Activated CD4-positive, alpha-beta T cell treated with anti-CD3 and anti-CD28 coated beads for 36 hours (primary cell): Measurements from ENCODE around the gene PPP2R5D. TPM values are rescaled to one million over a fixed set of nuclear protein-coding genes. Genes with fewer than 3 reads are reported as not detected.
A peak's percentile ranks its signal among the peaks of the same experiment; 100 is the strongest.

Source experiments
- ATAC-seq: fragments of 200-7000 bp; cut with Tn5 transposase; one replicate; pipeline ENCODE4 v1.10.0; 2021; ENCODE audit warnings: mild to moderate bottlenecking, moderate library complexity
- CTCF ChIA-PET: fragments of 350-600 bp; sonication (Branson Sonifier 250); formaldehyde crosslinking; loops from one replicate; lab custom pipeline; 2021; ENCODE audit warnings: antibody characterized with exemption; lab: Charles Lee
- POLR2A ChIA-PET: fragments of 350-600 bp; sonication (Branson Sonifier 250); formaldehyde crosslinking; loops from one replicate; lab custom pipeline; 2021; ENCODE audit warnings: antibody characterized with exemption, inconsistent platforms; lab: Charles Lee
- DNase-seq: peaks from one replicate; pipeline ENCODE4 v3.0.0-alpha.2; 2020
- H3K27ac Mint-ChIP-seq: one replicate; pipeline ENCODE4 v1.8.0; 2021; ENCODE audit warnings: mixed read lengths
- H3K27me3 Mint-ChIP-seq: one replicate; pipeline ENCODE4 v1.8.0; 2021; ENCODE audit warnings: mixed read lengths
- H3K36me3 Mint-ChIP-seq: one replicate; pipeline ENCODE4 v1.8.0; 2021; ENCODE audit warnings: low read depth, mixed read lengths
- H3K4me1 Mint-ChIP-seq: one replicate; pipeline ENCODE4 v1.8.0; 2021; ENCODE audit warnings: mixed read lengths
- H3K4me3 Mint-ChIP-seq: one replicate; pipeline ENCODE4 v1.8.0; 2021; ENCODE audit warnings: mild to moderate bottlenecking, moderate library complexity, mixed read lengths
- H3K9me3 Mint-ChIP-seq: one replicate; pipeline ENCODE4 v1.8.0; 2021; ENCODE audit warnings: low read depth, mixed read lengths
- intact Hi-C, 2 experiments: fragments of 100-400 bp; cut with DNase I in 1 of 2; cut with micrococcal nuclease in 1 of 2; formaldehyde crosslinking; loops; one replicate each; pipeline versions ENCODE4 v1.14.2 to v1.15.1; 2022 to 2024; cut with DNase I, micrococcal nuclease
- total RNA-seq, 2 experiments: library from RNA; stranded (reverse); gene quantifications; one replicate each; pipeline ENCODE4 v1.2.3, GENCODE V29; 2021

Gene PPP2R5D
- total RNA-seq, 2 experiments from 2014 or later, result 51.0 to 57.3 TPM

DNA sequence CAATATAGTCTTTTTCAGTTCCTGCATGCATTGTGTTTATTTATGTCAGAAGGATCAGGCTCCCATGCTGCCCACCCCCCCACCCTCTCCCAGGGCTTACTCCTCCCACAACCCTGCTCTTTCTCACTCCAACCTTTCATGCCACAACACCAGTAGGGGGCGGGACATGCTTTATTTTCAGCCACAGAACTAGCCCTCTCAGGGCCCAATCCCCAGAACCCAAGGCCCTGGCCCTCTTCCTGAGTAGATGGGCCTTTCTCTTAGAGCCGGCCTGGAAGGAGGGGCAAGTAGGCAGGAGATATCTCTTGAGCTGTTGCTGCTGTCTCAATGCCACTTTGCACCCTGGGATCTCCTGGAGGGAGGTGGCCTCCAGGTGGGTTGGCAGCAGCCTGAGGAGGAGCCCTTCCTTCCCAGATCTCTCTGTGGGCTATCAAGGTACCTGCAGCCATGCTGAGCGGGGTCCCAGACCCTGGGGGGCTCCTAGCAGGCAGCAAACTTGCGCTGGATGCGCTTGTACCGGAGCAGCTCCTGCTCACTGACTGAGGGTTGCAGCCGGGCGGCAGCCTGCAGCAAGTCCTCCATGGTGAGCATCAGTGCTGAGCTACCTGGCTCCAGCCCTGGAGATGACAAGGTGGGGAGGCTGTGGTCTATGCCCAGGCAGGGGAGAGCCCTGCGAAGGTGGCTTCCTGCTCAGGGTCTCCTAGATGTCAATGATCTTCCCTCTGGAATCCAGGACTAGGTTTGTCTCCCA is 20.3 kb upstream of the PPP2R5D start:
- Mint-ChIP-seq H3K4me3 (no peak overlapping the region), H3K4me1 (peaks cover 11% of the 10 kb centered on the region), H3K27me3 (no peaks in the 10 kb centered on the region), H3K36me3 (peaks cover 17% of the 10 kb centered on the region), H3K9me3 (no peaks in the 10 kb centered on the region), H3K27ac (no peak overlapping the region)
- DNase-seq (peak; percentile 68), ATAC-seq (peak; percentile 83)
- POLR2A ChIA-PET, result interaction anchor here (1.4 kb wide), 1 partner anchor 34 kb away, joined by 4 read pairs; the partner anchor contains the start of gene CNPY3
- intact Hi-C loops, result loop anchor here (1.0 to 10.0 kb wide), 3 partner anchors 63 to 181 kb away; no protein-coding TSS in a partner anchor
- CTCF ChIA-PET, result interaction anchor here (0.7 to 1.5 kb wide), 2 partner anchors 20 to 54 kb away, joined by 3 to 7 read pairs; no protein-coding TSS in a partner anchor

DNA sequence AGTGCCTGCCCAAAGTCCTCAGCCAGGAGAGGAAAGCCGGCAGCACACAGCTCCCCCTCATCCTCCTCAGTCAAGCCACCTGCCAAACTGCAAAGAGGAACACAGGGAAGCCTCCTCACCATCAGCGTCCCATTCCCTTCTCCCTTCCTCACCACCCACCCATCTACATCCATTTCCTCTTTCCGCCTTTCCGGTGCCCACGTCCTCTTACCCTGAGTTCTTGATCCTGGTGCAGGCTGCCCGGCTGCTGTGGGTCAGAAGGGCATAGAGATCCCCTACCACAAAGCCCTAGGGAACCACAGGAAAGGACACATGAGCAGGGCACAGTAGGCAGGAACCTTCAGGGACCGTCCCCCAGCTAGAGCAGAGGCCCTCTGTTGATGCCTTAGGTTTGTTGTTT is 17.8 kb upstream of the PPP2R5D start:
- Mint-ChIP-seq H3K4me1 (peaks cover 9% of the 10 kb centered on the region), H3K27ac (no peak overlapping the region), H3K27me3 (no peaks in the 10 kb centered on the region), H3K36me3 (peaks cover 15% of the 10 kb centered on the region), H3K9me3 (no peaks in the 10 kb centered on the region), H3K4me3 (no peak overlapping the region)
- CTCF ChIA-PET, result interaction anchor here (1.0 kb wide), 1 partner anchor 177 kb away, joined by 5 read pairs; no protein-coding TSS in a partner anchor
- POLR2A ChIA-PET, result interaction anchor here (0.7 kb wide), 1 partner anchor 37 kb away, joined by 8 read pairs; no protein-coding TSS in a partner anchor
- ATAC-seq, result no peak
- DNase-seq, result no peak
- intact Hi-C loops, result loop anchor here in 1 of 2 experiments (10.0 kb wide), 1 partner anchor 178 kb away; no protein-coding TSS in a partner anchor

DNA sequence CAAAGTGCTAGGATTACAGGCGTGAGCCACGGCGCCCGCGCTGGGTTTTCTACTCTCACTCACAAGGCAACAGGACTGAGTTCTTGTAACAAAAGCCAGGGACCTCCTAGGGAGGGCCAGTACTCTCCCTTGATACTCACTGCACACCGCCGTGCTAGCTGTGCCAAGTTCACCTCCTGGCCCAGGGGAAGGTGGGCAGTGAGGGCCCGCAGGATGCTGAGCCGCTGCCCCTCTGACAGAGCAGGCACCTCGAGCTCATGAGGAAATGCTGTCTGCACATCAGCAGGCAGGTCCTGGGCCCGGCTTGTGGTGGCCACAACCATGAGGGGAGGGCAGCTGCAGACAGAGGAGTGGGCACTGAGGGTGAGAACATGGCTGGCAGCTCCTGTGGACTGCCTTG is 17.1 kb upstream of the PPP2R5D start:
- peaks cover 15% of the 10 kb centered on the region for H3K36me3 Mint-ChIP-seq
- H3K4me3 Mint-ChIP-seq, result no peak overlapping the region
- ATAC-seq (no peak), DNase-seq (no peak)
- ChIA-PET CTCF (interaction anchor here (1.0 kb wide), 2 partner anchors 149 to 177 kb away, joined by 4 to 5 read pairs; no protein-coding TSS in a partner anchor), POLR2A (interaction anchor here (0.7 kb wide), 1 partner anchor 37 kb away, joined by 8 read pairs; no protein-coding TSS in a partner anchor)
- no peaks in the 10 kb centered on the region for H3K9me3 Mint-ChIP-seq
- no peaks in the 10 kb centered on the region for H3K27me3 Mint-ChIP-seq
- no peak overlapping the region for H3K27ac Mint-ChIP-seq
- intact Hi-C loops, result loop anchor here in 1 of 2 experiments (10.0 kb wide), 1 partner anchor 178 kb away; no protein-coding TSS in a partner anchor
- peaks cover 10% of the 10 kb centered on the region for H3K4me1 Mint-ChIP-seq

DNA sequence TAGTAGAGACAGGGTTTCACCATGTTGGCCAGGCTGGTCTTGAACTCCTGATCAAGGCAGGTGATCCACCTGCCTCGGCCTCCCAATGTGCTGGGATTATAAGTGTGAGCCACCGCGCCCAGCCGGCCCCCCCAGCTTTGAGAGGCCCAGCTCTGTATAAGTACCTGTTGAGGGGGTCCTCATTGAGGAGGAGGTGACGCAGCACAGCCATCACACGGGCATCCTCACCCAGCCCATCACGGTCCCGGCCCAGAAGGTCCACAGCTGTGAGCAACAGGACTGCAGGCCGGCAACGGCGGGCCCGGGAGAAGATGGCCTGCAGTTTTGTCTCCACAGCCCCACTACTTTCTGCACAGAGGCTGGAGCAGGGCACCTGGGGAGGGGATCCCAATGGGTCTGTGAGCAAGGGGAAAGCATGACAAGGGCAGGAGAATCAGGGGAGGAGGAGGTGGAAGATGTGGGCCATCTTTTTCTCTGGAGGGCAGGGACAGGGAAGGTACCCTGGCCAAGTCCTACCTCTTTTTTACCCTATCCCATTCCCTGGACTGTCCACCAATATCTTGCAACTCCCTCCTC is 16.2 kb upstream of the PPP2R5D start:
- CTCF ChIA-PET, result interaction anchor here (0.6 to 1.0 kb wide), 2 partner anchors 49 to 175 kb away, joined by 3 to 4 read pairs; no protein-coding TSS in a partner anchor
- no peak for DNase-seq
- H3K27ac Mint-ChIP-seq, result no peak overlapping the region
- intact Hi-C loops, result loop anchor here in 1 of 2 experiments (10.0 kb wide), 1 partner anchor 177 kb away; no protein-coding TSS in a partner anchor
- POLR2A ChIA-PET, result no interaction called here
- ATAC-seq, result no peak
- H3K4me1 Mint-ChIP-seq, result peaks cover 10% of the 10 kb centered on the region
- H3K4me3 Mint-ChIP-seq, result no peak overlapping the region
- H3K9me3 Mint-ChIP-seq, result no peaks in the 10 kb centered on the region
- peaks cover 8% of the 10 kb centered on the region for H3K36me3 Mint-ChIP-seq
- no peaks in the 10 kb centered on the region for H3K27me3 Mint-ChIP-seq

DNA sequence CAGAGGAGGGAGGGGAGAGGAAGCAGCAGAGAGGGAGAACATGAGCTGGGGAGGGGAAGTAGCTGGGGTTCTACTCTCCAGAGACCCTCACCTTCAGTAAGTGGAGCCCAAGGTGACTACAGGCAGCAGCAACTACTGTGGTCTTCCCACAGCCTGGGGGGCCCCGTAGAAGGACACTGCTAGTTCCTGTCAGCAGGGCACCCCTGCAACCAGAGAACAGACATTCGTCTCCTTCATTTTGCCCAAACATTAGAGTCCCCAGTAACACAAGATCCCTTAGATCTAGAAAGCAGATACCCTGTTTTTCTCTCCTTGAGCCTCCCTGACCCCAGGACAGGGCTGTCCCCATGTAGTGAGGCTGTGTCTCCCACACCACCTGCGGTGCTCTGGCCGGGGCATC is 15.6 kb upstream of the PPP2R5D start:
- ChIA-PET POLR2A (no interaction called here), CTCF (interaction anchor here (1.0 kb wide), 1 partner anchor 175 kb away, joined by 4 read pairs; no protein-coding TSS in a partner anchor)
- Mint-ChIP-seq H3K27me3 (no peaks in the 10 kb centered on the region), H3K36me3 (peaks cover 9% of the 10 kb centered on the region), H3K4me3 (no peak overlapping the region), H3K4me1 (peaks cover 10% of the 10 kb centered on the region), H3K27ac (no peak overlapping the region), H3K9me3 (no peaks in the 10 kb centered on the region)
- intact Hi-C loops, result loop anchor here in 1 of 2 experiments (10.0 kb wide), 1 partner anchor 176 kb away; no protein-coding TSS in a partner anchor
- DNase-seq (no peak), ATAC-seq (no peak)

DNA sequence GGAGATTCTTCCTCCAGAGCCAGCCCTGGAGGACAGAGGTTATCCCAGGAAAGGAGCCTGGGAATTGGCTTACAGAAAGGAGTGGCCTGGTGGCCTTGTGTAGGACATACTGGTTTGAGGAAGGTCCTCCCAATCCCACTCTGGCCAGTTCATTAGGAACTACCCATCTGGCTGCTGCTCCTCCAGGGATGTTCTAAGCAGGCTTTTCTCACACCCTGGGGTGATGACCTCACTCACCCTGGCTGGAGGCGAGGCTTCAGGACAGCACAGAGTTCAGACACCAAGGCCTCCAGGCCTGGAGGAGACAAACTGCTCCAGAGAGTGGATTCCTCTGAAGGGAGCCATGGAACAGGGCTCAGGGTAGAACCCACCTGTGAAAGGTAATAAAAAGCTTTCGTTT is 14.9 kb upstream of the PPP2R5D start:
- H3K27ac Mint-ChIP-seq, result no peak overlapping the region
- ATAC-seq (no peak), DNase-seq (no peak)
- ChIA-PET POLR2A (no interaction called here), CTCF (no interaction called here)
- intact Hi-C loops, result loop anchor here in 1 of 2 experiments (10.0 kb wide), 1 partner anchor 175 kb away; no protein-coding TSS in a partner anchor
- H3K9me3 Mint-ChIP-seq, result no peaks in the 10 kb centered on the region
- H3K27me3 Mint-ChIP-seq, result no peaks in the 10 kb centered on the region
- no peak overlapping the region for H3K4me3 Mint-ChIP-seq
- peaks cover 12% of the 10 kb centered on the region for H3K36me3 Mint-ChIP-seq
- H3K4me1 Mint-ChIP-seq, result peaks cover 13% of the 10 kb centered on the region

DNA sequence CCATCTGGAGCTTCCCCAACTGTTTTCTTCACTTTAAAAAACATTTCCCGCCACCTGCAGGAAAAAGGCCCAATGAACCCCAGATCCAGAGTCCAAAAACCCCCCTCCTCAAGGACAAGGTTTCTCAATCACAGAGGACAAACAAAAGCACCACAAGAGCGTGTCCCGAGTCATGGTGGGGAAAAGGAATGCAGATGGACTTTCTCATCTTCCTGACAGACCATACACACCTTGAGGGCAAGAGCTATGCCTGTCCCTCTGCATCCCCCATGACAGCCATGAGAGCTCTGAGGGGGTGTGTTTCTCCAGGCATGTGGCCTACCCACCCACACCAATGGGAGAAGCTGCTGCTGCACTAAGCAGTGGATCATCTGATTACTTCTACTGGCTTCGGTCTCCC is 14.4 kb upstream of the PPP2R5D start:
- Mint-ChIP-seq H3K4me1 (peaks cover 17% of the 10 kb centered on the region), H3K4me3 (no peak overlapping the region), H3K9me3 (no peaks in the 10 kb centered on the region), H3K36me3 (peaks cover 11% of the 10 kb centered on the region), H3K27me3 (no peaks in the 10 kb centered on the region), H3K27ac (no peak overlapping the region)
- intact Hi-C loops, result loop anchor here in 1 of 2 experiments (10.0 kb wide), 2 partner anchors 175 to 195 kb away; no protein-coding TSS in a partner anchor
- ATAC-seq, result no peak
- CTCF ChIA-PET, result interaction anchor here (0.5 to 1.2 kb wide), 2 partner anchors 14 to 38 kb away, joined by 3 to 6 read pairs; partner anchors contain the start of gene PPP2R5D
- POLR2A ChIA-PET, result no interaction called here
- DNase-seq, result no peak

DNA sequence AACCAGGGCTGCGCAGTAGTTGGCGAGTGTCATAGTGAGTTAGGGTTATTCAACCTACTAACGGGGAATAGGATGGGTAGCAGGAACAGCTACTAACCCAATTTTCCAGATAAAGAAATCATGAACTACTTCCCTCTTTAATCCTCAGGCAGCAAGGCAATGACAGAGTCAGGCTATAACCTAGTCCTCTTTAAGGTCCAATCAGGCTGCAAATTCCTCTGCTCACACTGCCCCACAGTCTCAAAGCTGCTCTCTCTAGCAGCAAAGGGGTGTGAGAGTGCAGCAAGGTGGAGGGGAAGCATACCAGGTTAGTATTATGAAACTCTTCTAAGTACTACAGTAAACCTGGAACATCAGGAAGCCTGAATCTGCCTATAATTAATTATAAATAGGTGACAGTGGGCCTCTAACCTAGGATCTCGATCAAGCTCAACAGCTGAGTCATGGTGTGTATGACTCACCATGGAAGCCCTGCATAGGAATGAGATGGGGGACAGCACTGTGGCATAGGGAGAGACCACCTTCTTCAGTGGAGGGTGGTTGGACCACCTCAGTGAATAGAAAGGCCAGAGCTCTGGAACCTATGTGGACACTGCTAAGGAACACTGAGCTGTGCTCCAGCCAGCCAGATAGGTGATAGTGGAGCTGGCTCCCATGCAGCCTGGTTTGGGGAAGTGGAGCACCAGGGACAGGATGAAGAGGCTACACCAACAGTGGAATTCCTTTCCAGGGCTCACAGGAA is 13.3 kb upstream of the PPP2R5D start:
- peaks cover 12% of the 10 kb centered on the region for H3K36me3 Mint-ChIP-seq
- no peaks in the 10 kb centered on the region for H3K27me3 Mint-ChIP-seq
- H3K4me1 Mint-ChIP-seq, result peaks cover 23% of the 10 kb centered on the region
- no peak overlapping the region for H3K4me3 Mint-ChIP-seq
- POLR2A ChIA-PET, result no interaction called here
- peak; percentile 38 for DNase-seq
- peak; percentile 76 for ATAC-seq
- no peaks in the 10 kb centered on the region for H3K9me3 Mint-ChIP-seq
- H3K27ac Mint-ChIP-seq, result no peak overlapping the region
- CTCF ChIA-PET, result interaction anchor here (0.8 to 1.2 kb wide), 3 partner anchors 8 to 173 kb away, joined by 3 to 6 read pairs (median 4); partner anchors contain the start of genes PEX6 and PPP2R5D
- intact Hi-C loops, result loop anchor here in 1 of 2 experiments (10.0 kb wide), 1 partner anchor 196 kb away; no protein-coding TSS in a partner anchor

DNA sequence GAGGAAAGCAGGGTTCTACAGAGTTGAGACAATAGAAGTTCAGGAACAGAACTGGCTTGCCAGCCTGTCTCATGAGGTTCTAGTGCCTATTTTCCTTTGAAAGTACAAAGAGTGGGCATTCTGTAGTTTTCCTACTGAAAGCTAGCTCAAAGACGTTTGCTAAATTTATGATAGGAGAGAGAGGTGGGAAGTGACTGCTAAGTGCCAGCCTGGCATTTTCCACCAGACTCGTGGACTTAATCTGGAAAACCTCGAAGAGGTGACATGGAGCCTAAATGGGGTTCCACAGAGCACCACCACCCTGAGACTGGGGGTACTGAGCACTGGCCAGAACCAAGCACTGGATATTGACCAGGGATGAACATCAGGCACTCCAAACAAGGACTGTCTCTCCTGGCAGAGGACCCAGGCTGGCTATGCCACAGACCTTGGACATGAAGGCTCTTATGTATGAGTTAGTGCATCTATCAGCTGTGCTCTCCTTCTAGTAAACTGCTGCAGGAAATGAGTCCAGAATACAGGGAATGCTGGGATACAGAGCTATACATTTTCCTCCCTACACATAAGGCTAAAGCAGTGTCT is 12.5 kb upstream of the PPP2R5D start:
- ChIA-PET CTCF (interaction anchor here (0.6 to 0.8 kb wide), 4 partner anchors 22 to 172 kb away, joined by 3 read pairs; partner anchors contain the start of gene CNPY3), POLR2A (interaction anchor here (0.5 kb wide), 1 partner anchor 189 kb away, joined by 4 read pairs; no protein-coding TSS in a partner anchor)
- Mint-ChIP-seq H3K4me3 (no peak overlapping the region), H3K27ac (no peak overlapping the region), H3K27me3 (no peaks in the 10 kb centered on the region), H3K4me1 (peaks cover 28% of the 10 kb centered on the region), H3K9me3 (no peaks in the 10 kb centered on the region), H3K36me3 (peaks cover 17% of the 10 kb centered on the region)
- ATAC-seq, result no peak
- DNase-seq, result no peak
- intact Hi-C loops, result loop anchor here in 1 of 2 experiments (10.0 kb wide), 1 partner anchor 197 kb away; no protein-coding TSS in a partner anchor

DNA sequence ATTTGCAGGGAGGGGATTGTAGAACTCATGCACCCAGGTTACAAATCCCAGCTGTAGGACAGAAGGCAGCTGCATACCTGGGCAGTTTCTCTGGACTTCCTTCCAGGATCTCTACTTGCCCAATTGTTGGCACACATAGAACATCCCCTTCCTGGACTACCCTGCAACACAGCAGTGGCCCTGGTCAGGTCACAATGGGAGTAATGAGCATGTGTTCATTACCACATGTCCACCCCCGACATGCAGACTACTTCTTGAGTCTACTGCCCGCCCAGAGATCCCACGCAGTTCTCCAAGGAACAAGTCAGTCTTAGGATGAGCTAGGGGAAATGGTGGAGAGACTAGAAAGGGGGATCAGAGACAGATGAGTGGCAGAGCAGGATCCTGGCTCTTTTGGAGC is 10.4 kb upstream of the PPP2R5D start:
- ATAC-seq, result no peak
- intact Hi-C loops, result loop anchor here in 1 of 2 experiments (10.0 kb wide), 1 partner anchor 199 kb away; no protein-coding TSS in a partner anchor
- H3K27ac Mint-ChIP-seq, result peak overlapping the region; percentile 21
- H3K27me3 Mint-ChIP-seq, result no peaks in the 10 kb centered on the region
- H3K4me3 Mint-ChIP-seq, result no peak overlapping the region
- no peaks in the 10 kb centered on the region for H3K9me3 Mint-ChIP-seq
- peaks cover 23% of the 10 kb centered on the region for H3K36me3 Mint-ChIP-seq
- no peak for DNase-seq
- POLR2A ChIA-PET, result interaction anchor here (0.7 to 1.8 kb wide), 2 partner anchors 11 to 44 kb away, joined by 3 to 7 read pairs; partner anchors contain the start of gene CNPY3
- peaks cover 39% of the 10 kb centered on the region for H3K4me1 Mint-ChIP-seq
- CTCF ChIA-PET, result interaction anchor here (0.8 to 1.0 kb wide), 2 partner anchors 170 to 308 kb away, joined by 3 to 4 read pairs; no protein-coding TSS in a partner anchor
